ENCODE data around the gene GPANK1. TPM values are rescaled to one million over a fixed set of nuclear protein-coding genes. Genes with fewer than 3 reads are reported as not detected.

Gene GPANK1
- total RNA-seq, 1 experiment from 2014 or later: 32.0 TPM

DNA sequence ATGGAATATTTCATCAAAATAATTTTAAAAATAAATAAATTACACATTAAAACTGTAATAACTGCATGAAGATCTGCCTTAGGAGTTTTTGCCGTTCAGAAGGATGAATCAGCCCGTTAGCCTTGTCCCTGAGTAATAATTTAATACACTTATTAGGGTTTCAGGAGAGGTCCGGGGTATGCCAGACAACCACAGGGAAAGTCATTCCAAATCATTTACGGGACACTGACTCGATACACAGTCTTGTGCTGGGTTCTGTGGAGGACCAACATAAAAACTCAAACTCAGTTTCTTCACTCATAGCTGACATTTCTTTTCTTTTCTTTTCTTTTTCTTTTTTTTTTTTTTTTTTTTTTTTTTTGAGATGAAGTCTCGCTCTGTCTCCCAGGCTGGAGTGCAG, 41.1 kb upstream of the GPANK1 start:
- Histone ChIP-seq H3K9me3 (ENCODE audit: low read depth, low read length, poor library complexity, severe bottlenecking) (no peaks in the 10 kb centered on the region), H3K36me3 (ENCODE audit: insufficient read depth, low read length, poor library complexity, severe bottlenecking) (no peaks in the 10 kb centered on the region), H3K4me3 (ENCODE audit: low read depth, low read length, poor library complexity, severe bottlenecking) (no peak overlapping the region), H3K4me1 (ENCODE audit: insufficient read depth, low read length, poor library complexity, severe bottlenecking) (peaks cover 7% of the 10 kb centered on the region), H3K27me3 (replicated peaks; ENCODE audit: insufficient read depth, low read depth, low read length, poor library complexity) (no peaks in the 10 kb centered on the region), H3K27ac (ENCODE audit: low read depth, low read length, poor library complexity, severe bottlenecking) (no peak overlapping the region)
- no TSS peak for BruUV-seq (replicated peaks)
- ChIA-PET POLR2A (ENCODE audit: low non-redundant PET) (interaction anchor here (0.6 kb wide), 1 partner anchor 1059 kb away, joined by 8 read pairs; the partner anchor contains the start of gene C6orf136), CTCF (interaction anchor here (0.6 kb wide), 1 partner anchor 25 kb away, joined by 6 read pairs; no protein-coding TSS in a partner anchor)
- TF ChIP-seq EZH2 (IDR thresholded peaks at IDR 0.05; ENCODE audit: borderline replicate concordance, low read depth, low read length, poor library complexity, severe bottlenecking): no peak
- TF ChIP-seq, protein P1, sequence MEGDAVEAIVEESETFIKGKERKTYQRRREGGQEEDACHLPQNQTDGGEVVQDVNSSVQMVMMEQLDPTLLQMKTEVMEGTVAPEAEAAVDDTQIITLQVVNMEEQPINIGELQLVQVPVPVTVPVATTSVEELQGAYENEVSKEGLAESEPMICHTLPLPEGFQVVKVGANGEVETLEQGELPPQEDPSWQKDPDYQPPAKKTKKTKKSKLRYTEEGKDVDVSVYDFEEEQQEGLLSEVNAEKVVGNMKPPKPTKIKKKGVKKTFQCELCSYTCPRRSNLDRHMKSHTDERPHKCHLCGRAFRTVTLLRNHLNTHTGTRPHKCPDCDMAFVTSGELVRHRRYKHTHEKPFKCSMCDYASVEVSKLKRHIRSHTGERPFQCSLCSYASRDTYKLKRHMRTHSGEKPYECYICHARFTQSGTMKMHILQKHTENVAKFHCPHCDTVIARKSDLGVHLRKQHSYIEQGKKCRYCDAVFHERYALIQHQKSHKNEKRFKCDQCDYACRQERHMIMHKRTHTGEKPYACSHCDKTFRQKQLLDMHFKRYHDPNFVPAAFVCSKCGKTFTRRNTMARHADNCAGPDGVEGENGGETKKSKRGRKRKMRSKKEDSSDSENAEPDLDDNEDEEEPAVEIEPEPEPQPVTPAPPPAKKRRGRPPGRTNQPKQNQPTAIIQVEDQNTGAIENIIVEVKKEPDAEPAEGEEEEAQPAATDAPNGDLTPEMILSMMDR (conservative IDR thresholded peaks at IDR 0.05; ENCODE audit: low read depth, low read length): no peak
- intact Hi-C loops (cut with micrococcal nuclease; ENCODE audit: unreplicated experiment): no loop called here
- DNase-seq (ENCODE audit: low spot score): no peak

DNA sequence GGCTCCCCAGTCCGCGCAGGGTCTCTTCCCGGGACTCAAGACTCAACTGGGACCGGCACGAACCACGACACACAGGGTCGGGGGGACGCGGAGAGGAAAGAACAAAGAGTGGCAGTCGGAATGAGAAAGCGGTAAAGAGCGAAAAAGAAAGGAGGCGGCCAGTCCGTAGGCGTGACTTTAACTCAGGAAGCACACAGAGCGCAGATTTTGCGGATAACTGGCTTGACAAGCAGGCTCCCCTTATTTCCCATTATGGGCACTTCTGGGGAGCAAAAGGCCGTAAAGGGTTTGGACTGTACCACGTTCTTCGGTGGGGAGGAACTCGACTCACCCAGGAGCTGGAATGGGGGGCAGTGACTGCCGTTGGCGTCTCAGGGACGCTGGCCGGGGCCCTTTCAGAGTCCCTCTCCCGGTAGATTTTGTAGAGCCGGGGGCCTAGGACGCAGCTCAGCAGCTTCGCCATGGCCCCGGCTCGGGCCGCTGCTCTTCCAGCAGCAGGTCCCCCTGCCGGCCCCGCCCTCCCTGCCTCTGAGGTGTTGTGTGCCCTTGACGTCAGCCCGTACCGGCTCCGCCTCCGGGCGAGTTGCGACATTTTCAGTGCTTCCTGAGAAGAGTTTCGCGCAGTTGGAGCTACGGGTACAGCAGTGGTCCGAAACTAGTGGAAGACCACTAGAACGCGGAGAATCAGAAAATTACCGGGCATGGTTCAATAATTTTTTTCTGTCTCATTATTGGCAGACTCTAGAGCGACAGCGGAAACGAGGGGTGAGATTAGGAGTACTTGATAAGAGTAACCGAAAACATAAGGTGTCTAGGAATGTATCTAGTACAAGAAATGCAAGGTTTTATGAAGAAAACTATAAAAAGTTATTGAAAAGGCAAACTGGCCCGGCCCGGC, 38.3 kb upstream of the GPANK1 start, which contains the start of gene ABHD16A:
ABHD16A (minus strand) TSS at position 506 of the 898 bp plus-strand sequence; CDS start at position 463, 43 bp downstream.
- CTCF ChIA-PET: no interaction called here
- POLR2A ChIA-PET (ENCODE audit: low non-redundant PET): interaction anchor here (0.5 to 1.0 kb wide), 7 partner anchors 22 to 1092 kb away, joined by 3 to 6 read pairs (median 3); partner anchors contain the start of genes DXO, LSM2 and LY6G5C
- intact Hi-C loops (cut with micrococcal nuclease; ENCODE audit: unreplicated experiment): no loop called here
- no peak for TF ChIP-seq EZH2 (IDR thresholded peaks at IDR 0.05; ENCODE audit: borderline replicate concordance, low read depth, low read length, poor library complexity, severe bottlenecking)
- TF ChIP-seq, protein P1 (conservative IDR thresholded peaks at IDR 0.05; ENCODE audit: low read depth, low read length): no peak
- Histone ChIP-seq H3K4me3 (ENCODE audit: low read depth, low read length, poor library complexity, severe bottlenecking) (peak within 1 kb of the TSS; percentile 71), H3K4me1 (ENCODE audit: insufficient read depth, low read length, poor library complexity, severe bottlenecking) (peaks cover 7% of the 10 kb centered on the region), H3K27me3 (replicated peaks; ENCODE audit: insufficient read depth, low read depth, low read length, poor library complexity) (no peaks in the 10 kb centered on the region), H3K27ac (ENCODE audit: low read depth, low read length, poor library complexity, severe bottlenecking) (peak within 1 kb of the TSS; percentile 97), H3K36me3 (ENCODE audit: insufficient read depth, low read length, poor library complexity, severe bottlenecking) (no peaks in the 10 kb centered on the region), H3K9me3 (ENCODE audit: low read depth, low read length, poor library complexity, severe bottlenecking) (no peaks in the 10 kb centered on the region)
- DNase-seq (ENCODE audit: low spot score): peak; percentile 100
- no TSS peak for BruUV-seq (replicated peaks)

DNA sequence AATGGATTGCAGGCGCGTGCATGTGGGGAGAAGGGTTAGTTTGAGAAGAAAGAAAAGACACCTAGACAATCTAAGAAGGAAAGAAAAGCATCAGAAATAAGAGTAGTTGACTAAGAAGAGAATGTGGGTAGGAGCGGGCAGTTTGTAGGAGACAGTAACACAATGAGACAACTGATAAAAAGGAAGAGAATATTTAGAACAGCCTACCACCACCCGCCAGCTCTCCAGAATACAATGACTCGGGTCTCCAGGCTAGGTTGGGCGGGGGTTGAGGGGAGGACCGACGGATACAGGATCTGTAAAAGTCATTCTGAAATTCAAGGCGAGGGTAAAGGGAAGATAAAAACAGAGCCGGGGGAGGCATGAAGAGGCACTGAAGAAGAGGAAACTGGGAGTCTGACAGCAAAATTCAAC, 37.6 kb upstream of the GPANK1 start:
- H3K27ac ChIP-seq (ENCODE audit: low read depth, low read length, poor library complexity, severe bottlenecking): peak overlapping the region; percentile 97
- DNase-seq (ENCODE audit: low spot score): no peak
- BruUV-seq (replicated peaks): no TSS peak
- POLR2A ChIA-PET (ENCODE audit: low non-redundant PET): interaction anchor here (0.9 kb wide), 1 partner anchor 1092 kb away, joined by 3 read pairs; no protein-coding TSS in a partner anchor
- TF ChIP-seq, protein P1 (conservative IDR thresholded peaks at IDR 0.05; ENCODE audit: low read depth, low read length): no peak
- TF ChIP-seq EZH2 (IDR thresholded peaks at IDR 0.05; ENCODE audit: borderline replicate concordance, low read depth, low read length, poor library complexity, severe bottlenecking): no peak
- no peaks in the 10 kb centered on the region for H3K27me3 ChIP-seq (replicated peaks; ENCODE audit: insufficient read depth, low read depth, low read length, poor library complexity)
- H3K36me3 ChIP-seq (ENCODE audit: insufficient read depth, low read length, poor library complexity, severe bottlenecking): no peaks in the 10 kb centered on the region
- H3K4me3 ChIP-seq (ENCODE audit: low read depth, low read length, poor library complexity, severe bottlenecking): peak overlapping the region; percentile 71
- H3K4me1 ChIP-seq (ENCODE audit: insufficient read depth, low read length, poor library complexity, severe bottlenecking): peaks cover 7% of the 10 kb centered on the region
- no peaks in the 10 kb centered on the region for H3K9me3 ChIP-seq (ENCODE audit: low read depth, low read length, poor library complexity, severe bottlenecking)
- intact Hi-C loops (cut with micrococcal nuclease; ENCODE audit: unreplicated experiment): no loop called here
- CTCF ChIA-PET: no interaction called here

All from A673 (cell line).